Esophagus squamous epithelium (tissue), 5 donors: ENCODE data around the gene NFE2L1. TPM values are rescaled to one million over a fixed set of nuclear protein-coding genes. Genes with fewer than 3 reads are reported as not detected.
"Not testable (repeated sequence)": the region's sequence is repeated elsewhere in the genome, so short reads cannot be mapped to it uniquely, and the experiment has no call there.

Source experiments
- DNase-seq: peaks from one replicate; lab custom pipeline; 2025; lab: John Stamatoyannopoulos, UW
- H3K27ac ChIP-seq, 4 donors: fragments of 200-600 bp; sonication (generic); one replicate each; pipeline ENCODE4 v1.5.1; 2016 to 2019; ENCODE audit warnings: mild to moderate bottlenecking in 1 of 4
- H3K27me3 ChIP-seq, 4 donors: fragments of 200-600 bp; sonication (generic); 1 replicate in 3 of 4; 2 replicates in 1 of 4; pipeline versions ENCODE4 v1.5.1 to v1.6.0; 2017 to 2021; ENCODE audit warnings: antibody characterized with exemption in 1 of 4
- H3K36me3 ChIP-seq, 3 donors: fragments of 200-600 bp; sonication (generic); one replicate each; pipeline ENCODE4 v1.5.1; 2016 to 2019
- H3K4me1 ChIP-seq, 3 donors: fragments of 200-600 bp; sonication (generic); one replicate each; pipeline ENCODE4 v1.5.1; 2017 to 2019
- H3K4me3 ChIP-seq, 4 donors: fragments of 200-600 bp; sonication (generic); 1 replicate in 3 of 4; 2 replicates in 1 of 4; pipeline ENCODE4 v1.5.1; 2016 to 2019; ENCODE audit warnings: mild to moderate bottlenecking in 2 of 4, moderate library complexity in 1 of 4
- H3K9me3 ChIP-seq, 3 donors: fragments of 200-600 bp; sonication (generic); one replicate each; pipeline ENCODE4 v1.5.1; 2016 to 2019
- POLR2A ChIP-seq, 4 donors: fragments of 450-650 bp; IDR thresholded peaks; one replicate each; pipeline ENCODE4 v1.6.1; 2017; ENCODE audit warnings: antibody characterized with exemption in 4 of 4, mild to moderate bottlenecking in 4 of 4, moderate library complexity in 3 of 4
- WGBS, 2 donors: methylation state at CpG; one replicate each; pipeline ENCODE4 v1.1.5; 2018; 5-methylcytosine and 5-hydroxymethylcytosine counted together
- intact Hi-C: fragments of 100-400 bp; cut with DNase I; formaldehyde crosslinking; loops from one replicate; pipeline ENCODE4 v1.15.0; 2022
- total RNA-seq, 4 donors: library from RNA; depleted of rRNA; stranded (reverse); fragments of >200 nt; gene quantifications; one replicate each; pipeline ENCODE4 v1.1.0, GENCODE V29; 2016
- TF ChIP-seq, protein P1 (sequence below), 6 experiments: fragments of 450-650 bp in 4 of 6; fragments of 200-600 bp in 2 of 6; sonication (generic) in 2 of 6; IDR thresholded peaks; one replicate each; pipeline ENCODE4 v1.5.1; 2016 to 2019; ENCODE audit warnings: antibody characterized with exemption in 6 of 6, mild to moderate bottlenecking in 4 of 6, moderate library complexity in 4 of 6
- donor health status: DM: yes; HTN: yes; CAD: no.

NFE2L1 gene
- total RNA-seq, 4 donors from 2014 or later = 41.6 to 103 (median 60.0) TPM

DNA sequence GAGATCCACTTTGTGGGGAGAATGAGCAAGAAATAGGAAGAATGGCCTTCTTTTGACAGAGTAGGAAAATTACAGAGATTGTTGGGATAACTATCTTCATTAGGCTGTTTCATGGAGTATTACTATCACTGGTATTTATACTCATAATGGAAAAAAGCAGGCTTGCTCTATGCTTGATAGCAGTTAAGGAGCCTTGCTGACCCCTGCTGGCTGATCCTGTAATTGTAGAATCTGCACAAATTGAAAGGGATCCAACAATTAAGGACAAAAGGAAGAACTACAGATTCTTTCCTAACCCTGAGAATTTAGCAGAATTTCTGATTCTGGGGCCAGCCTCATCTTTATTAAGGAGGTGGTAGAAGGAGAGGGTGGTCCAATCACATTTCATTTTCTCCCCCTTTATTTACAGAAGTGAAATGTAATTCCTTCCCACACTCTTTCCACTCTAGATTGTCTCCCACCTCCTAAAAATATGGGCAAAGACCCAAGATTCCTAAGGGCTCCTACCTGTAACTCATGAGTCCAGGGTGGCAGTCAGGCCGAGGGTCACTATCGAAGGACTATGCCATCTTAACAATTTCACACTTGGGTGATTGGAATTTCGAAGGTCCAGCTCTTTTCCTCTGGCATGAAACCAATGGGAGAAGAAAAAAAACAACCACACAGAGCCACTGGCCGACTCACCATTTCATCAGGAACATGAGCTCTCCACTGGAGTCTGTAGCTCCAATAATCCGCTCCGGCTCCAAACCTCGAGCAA, 26.3 kb downstream of the NFE2L1 start:
- H3K4me1 ChIP-seq = peaks cover 0 to 10% (median 0%) of the 10 kb centered on the region in 3 donors
- intact Hi-C loops = loop anchor here (5.0 kb wide), 2 partner anchors 47 to 58 kb away; no protein-coding TSS in a partner anchor
- WGBS, 2 donors = 70 to 74% methylated on average over 7 of the region's 7 CpGs
- H3K4me3 ChIP-seq = no peak overlapping the region
- H3K27me3 ChIP-seq = no peaks in the 10 kb centered on the region
- H3K9me3 ChIP-seq = no peaks in the 10 kb centered on the region
- no peak for DNase-seq
- H3K36me3 ChIP-seq = peaks cover 4 to 73% (median 22%) of the 10 kb centered on the region in 3 donors
- H3K27ac ChIP-seq = peak overlapping the region in 2 of 4 donors; percentile 15 to 36
- TF ChIP-seq POLR2A (IDR thresholded peaks at IDR 0.05) = no peak
- TF ChIP-seq, protein P1, sequence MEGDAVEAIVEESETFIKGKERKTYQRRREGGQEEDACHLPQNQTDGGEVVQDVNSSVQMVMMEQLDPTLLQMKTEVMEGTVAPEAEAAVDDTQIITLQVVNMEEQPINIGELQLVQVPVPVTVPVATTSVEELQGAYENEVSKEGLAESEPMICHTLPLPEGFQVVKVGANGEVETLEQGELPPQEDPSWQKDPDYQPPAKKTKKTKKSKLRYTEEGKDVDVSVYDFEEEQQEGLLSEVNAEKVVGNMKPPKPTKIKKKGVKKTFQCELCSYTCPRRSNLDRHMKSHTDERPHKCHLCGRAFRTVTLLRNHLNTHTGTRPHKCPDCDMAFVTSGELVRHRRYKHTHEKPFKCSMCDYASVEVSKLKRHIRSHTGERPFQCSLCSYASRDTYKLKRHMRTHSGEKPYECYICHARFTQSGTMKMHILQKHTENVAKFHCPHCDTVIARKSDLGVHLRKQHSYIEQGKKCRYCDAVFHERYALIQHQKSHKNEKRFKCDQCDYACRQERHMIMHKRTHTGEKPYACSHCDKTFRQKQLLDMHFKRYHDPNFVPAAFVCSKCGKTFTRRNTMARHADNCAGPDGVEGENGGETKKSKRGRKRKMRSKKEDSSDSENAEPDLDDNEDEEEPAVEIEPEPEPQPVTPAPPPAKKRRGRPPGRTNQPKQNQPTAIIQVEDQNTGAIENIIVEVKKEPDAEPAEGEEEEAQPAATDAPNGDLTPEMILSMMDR (IDR thresholded peaks at IDR 0.05) = peak; percentile 56 to 91 (median 86)

DNA sequence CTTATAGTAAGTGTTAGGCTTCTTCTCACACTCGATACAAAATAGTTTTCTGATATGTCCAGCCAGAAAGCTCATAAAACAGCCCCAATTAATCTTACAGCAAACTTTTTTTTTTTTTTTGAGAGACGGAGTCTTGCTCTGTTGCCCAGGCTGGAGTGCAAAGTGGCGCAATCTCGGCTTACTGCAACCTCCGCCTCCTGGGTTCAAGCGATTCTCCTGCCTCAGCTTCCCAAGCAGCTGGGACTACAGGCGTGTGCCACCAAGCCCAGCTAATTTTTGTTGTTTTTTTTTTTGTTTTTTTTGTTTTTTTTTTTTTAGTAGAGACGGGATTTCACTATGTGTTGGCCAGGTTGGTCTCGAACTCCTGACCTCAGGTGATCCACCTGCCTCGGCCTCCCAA, 29.0 kb downstream of the NFE2L1 start:
- H3K9me3 ChIP-seq, H3K27ac ChIP-seq, H3K27me3 ChIP-seq, DNase-seq, H3K4me3 ChIP-seq: not testable (repeated sequence)
- intact Hi-C loops = loop anchor here (5.0 kb wide), 1 partner anchor 55 kb away; no protein-coding TSS in a partner anchor
- Histone ChIP-seq H3K4me1 (peaks cover 0 to 16% (median 0%) of the 10 kb centered on the region in 3 donors), H3K36me3 (peaks cover 4 to 46% (median 15%) of the 10 kb centered on the region in 3 donors)
- 85 to 88% methylated on average over 8 to 10 of the region's 10 CpGs for WGBS, 2 donors

DNA sequence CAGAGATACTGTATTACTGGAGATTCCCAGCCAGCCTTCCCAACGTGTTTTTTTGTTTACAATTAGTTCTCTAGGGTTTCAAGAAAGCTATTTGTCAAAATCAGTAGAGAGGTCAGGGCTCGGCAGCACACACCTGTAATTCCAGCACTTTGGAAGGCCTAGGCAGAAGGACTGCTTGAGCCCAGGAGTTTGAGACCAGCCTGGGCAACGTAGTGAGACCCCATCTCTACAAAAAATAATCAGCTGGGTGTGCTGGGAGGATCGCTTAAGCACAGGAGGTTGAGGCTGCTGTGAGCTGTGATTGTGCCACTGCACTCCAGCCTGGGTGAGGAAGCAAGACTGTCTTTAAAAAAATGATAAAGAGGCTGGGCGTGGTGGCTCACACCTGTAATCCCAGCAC, 33.7 kb downstream of the NFE2L1 start:
- DNase-seq = no peak
- H3K4me1 ChIP-seq = peaks cover 10 to 27% (median 15%) of the 10 kb centered on the region in 3 donors
- TF ChIP-seq, protein P1 (IDR thresholded peaks at IDR 0.05) = no peak
- no peak for TF ChIP-seq POLR2A (IDR thresholded peaks at IDR 0.05)
- no peaks in the 10 kb centered on the region for H3K9me3 ChIP-seq
- no peak overlapping the region for H3K27ac ChIP-seq
- intact Hi-C loops = no loop called here
- H3K27me3 ChIP-seq = no peaks in the 10 kb centered on the region
- peaks cover 0 to 2% (median under 1%) of the 10 kb centered on the region in 3 donors for H3K36me3 ChIP-seq
- 73 to 74% methylated on average over 3 to 5 of the region's 5 CpGs for WGBS, 2 donors
- no peak overlapping the region for H3K4me3 ChIP-seq

DNA sequence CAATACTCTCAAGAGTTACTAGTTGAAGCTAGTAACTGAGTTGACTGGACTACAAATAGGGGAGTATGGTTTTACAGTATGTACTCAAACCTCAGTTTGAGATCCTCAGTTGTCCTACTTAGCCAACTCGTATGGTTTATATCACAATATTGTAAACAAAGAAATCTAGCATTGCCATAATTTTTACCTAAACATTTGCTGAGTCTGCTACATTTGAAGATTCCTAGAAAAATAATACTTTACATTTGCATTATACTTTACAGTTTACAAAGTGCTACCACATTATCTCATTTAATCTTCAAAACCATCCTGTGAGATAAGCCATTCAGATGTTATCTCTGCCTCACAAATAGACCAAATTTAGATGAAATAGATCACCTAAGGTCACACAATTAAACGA, 36.8 kb downstream of the NFE2L1 start:
- intact Hi-C loops = no loop called here
- WGBS, 2 donors = 50 to 59% methylated on average over 2 of the region's 2 CpGs
- TF ChIP-seq POLR2A (IDR thresholded peaks at IDR 0.05) = no peak
- TF ChIP-seq, protein P1 (IDR thresholded peaks at IDR 0.05) = no peak
- Histone ChIP-seq H3K36me3 (no peaks in the 10 kb centered on the region), H3K4me1 (peaks cover 10 to 35% (median 15%) of the 10 kb centered on the region in 3 donors), H3K27ac (peak overlapping the region in 2 of 4 donors; percentile 62 to 76), H3K4me3 (no peak overlapping the region), H3K27me3 (no peaks in the 10 kb centered on the region), H3K9me3 (no peaks in the 10 kb centered on the region)
- no peak for DNase-seq

DNA sequence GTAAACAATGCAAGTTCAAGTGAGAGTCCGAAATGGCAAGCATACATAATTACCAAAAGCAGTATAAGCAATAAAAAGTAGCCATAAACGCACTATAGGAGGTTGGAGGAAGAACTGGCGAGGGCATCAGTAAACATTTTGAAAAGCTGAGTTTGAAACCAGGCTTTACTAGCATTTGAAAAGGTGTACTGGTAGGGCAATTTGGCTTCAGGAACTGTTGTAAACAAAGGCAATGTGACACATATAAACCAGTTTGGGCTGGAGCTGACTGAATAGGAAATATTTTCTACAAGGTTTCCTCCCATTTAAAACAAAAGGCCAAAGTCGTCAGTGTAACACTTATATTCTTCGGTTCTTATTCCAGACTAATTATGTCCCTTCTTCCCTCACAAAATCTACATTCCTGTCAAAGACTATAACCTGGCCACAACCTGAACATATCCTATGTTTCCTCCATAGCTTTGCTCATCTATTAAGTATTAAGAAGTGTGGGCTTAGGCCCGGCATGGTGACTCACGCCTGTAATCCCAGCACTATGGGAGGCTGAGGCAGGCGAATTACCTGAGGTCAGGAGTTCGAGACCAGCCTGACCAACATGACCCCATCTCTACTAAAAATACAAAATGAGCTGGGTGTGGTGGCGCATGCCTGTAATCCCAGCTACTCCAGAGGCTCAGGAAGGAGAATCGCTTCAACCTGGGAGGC, 45.3 kb downstream of the NFE2L1 start:
- 43 to 65% methylated on average over 7 to 11 of the region's 11 CpGs for WGBS, 2 donors
- Histone ChIP-seq H3K9me3 (no peaks in the 10 kb centered on the region), H3K36me3 (peaks cover 0 to 4% (median 0%) of the 10 kb centered on the region in 3 donors), H3K4me1 (peaks cover 0 to 62% (median 7%) of the 10 kb centered on the region in 3 donors), H3K4me3 (no peak overlapping the region), H3K27me3 (no peaks in the 10 kb centered on the region), H3K27ac (peak overlapping the region; percentile 59 to 78 (median 74))
- no peak for DNase-seq
- no peak for TF ChIP-seq POLR2A (IDR thresholded peaks at IDR 0.05)
- TF ChIP-seq, protein P1 (IDR thresholded peaks at IDR 0.05) = no peak
- intact Hi-C loops = no loop called here
